Activated CD8-positive, alpha-beta memory T cell treated with anti-CD3 and anti-CD28 coated beads for 24 hours (primary cell): ENCODE results near the gene ORC1.
A peak's percentile ranks its signal among the peaks of the same experiment; 100 is the strongest.

Experiments
- DNase-seq: peaks from one replicate; pipeline ENCODE4 v3.0.0-alpha.2; 2020

The ORC1 gene

GRCh38 chr1:52404116-52404974 lies at the start of gene ORC1, which contains the start of gene PRPF38A:
Gene ORC1 (minus strand): TSS chr1:52404423. CDS start chr1:52402223, 2,200 bp downstream.
Gene PRPF38A (plus strand): TSS chr1:52404602. CDS start chr1:52404750, 148 bp downstream.
- peak; percentile 98 for DNase-seq

GRCh38 chr1:52444463-52444862 lies 40.2 kb upstream of the ORC1 start:
- no peak for DNase-seq

GRCh38 chr1:52439976-52440375 lies 35.8 kb upstream of the ORC1 start:
- no peak for DNase-seq

GRCh38 chr1:52436817-52437216 lies 32.6 kb upstream of the ORC1 start:
- no peak for DNase-seq

GRCh38 chr1:52435650-52436049 lies 31.4 kb upstream of the ORC1 start:
- DNase-seq: no peak

- no peak for DNase-seq
Observed at GRCh38 chr1:52435211-52435610, 31.0 kb upstream of the ORC1 start.

GRCh38 chr1:52432807-52433206 lies 28.6 kb upstream of the ORC1 start:
- DNase-seq: no peak

- no peak for DNase-seq
Observed at GRCh38 chr1:52427152-52427551, 22.9 kb upstream of the ORC1 start.

- no peak for DNase-seq
Observed at GRCh38 chr1:52426371-52426770, 22.1 kb upstream of the ORC1 start.

GRCh38 chr1:52424813-52425212 lies 20.6 kb upstream of the ORC1 start:
- DNase-seq: no peak

- DNase-seq: no peak
Observed at GRCh38 chr1:52424231-52424636, 20.0 kb upstream of the ORC1 start.

GRCh38 chr1:52423771-52424170 lies 19.5 kb upstream of the ORC1 start:
- peak; percentile 69 for DNase-seq

GRCh38 chr1:52423055-52423454 lies 18.8 kb upstream of the ORC1 start:
- DNase-seq: no peak

- DNase-seq: no peak
Observed at GRCh38 chr1:52420713-52421112, 16.5 kb upstream of the ORC1 start.

- no peak for DNase-seq
Observed at GRCh38 chr1:52416811-52417210, 12.6 kb upstream of the ORC1 start.

- DNase-seq: no peak
Observed at GRCh38 chr1:52414942-52415341, 10.7 kb upstream of the ORC1 start.

GRCh38 chr1:52413410-52413989 lies 9.3 kb upstream of the ORC1 start:
- no peak for DNase-seq

- no peak for DNase-seq
Observed at GRCh38 chr1:52404975-52405338, 734 bp upstream of the ORC1 start.

GRCh38 chr1:52403566-52404115 lies 582 bp downstream of the ORC1 start:
- DNase-seq: no peak

- DNase-seq: no peak
Observed at GRCh38 chr1:52402860-52403240, 1.4 kb downstream of the ORC1 start.

GRCh38 chr1:52400131-52400530 lies 4.1 kb downstream of the ORC1 start:
- no peak for DNase-seq

- no peak for DNase-seq
Observed at GRCh38 chr1:52399629-52400028, 4.6 kb downstream of the ORC1 start.

- DNase-seq: no peak
Observed at GRCh38 chr1:52393174-52393573, 11.0 kb downstream of the ORC1 start.

GRCh38 chr1:52386458-52386857 lies 17.8 kb downstream of the ORC1 start:
- DNase-seq: no peak
